VCaP (cell line): Measurements from ENCODE around the gene KIAA1328.
A peak's percentile ranks its signal among the peaks of the same experiment; 100 is the strongest.

Source experiments
- H3K27ac ChIP-seq: fragments of 450-650 bp; 2 replicates; pipeline ENCODE4 v1.5.1; 2017
- CTCF ChIP-seq: fragments of 450-650 bp; conservative IDR thresholded peaks from 2 replicates; pipeline ENCODE4 v1.5.1; 2017; ENCODE audit warnings: mild to moderate bottlenecking, moderate library complexity

The KIAA1328 gene

GRCh38 chr18:37218022-37218590 lies 389.2 kb downstream of the KIAA1328 start:
- no peak for TF ChIP-seq CTCF
- no peak overlapping the region for H3K27ac ChIP-seq

- H3K27ac ChIP-seq, result no peak overlapping the region
- TF ChIP-seq CTCF, result no peak
Measured at GRCh38 chr18:37219257-37219656, 390.3 kb downstream of the KIAA1328 start.

- no peak for TF ChIP-seq CTCF
- H3K27ac ChIP-seq, result no peak overlapping the region
Measured at GRCh38 chr18:37222354-37222998, 393.5 kb downstream of the KIAA1328 start.

GRCh38 chr18:37222999-37223378 lies 394.1 kb downstream of the KIAA1328 start:
- no peak overlapping the region for H3K27ac ChIP-seq
- no peak for TF ChIP-seq CTCF

GRCh38 chr18:37225279-37225678 lies 396.4 kb downstream of the KIAA1328 start:
- TF ChIP-seq CTCF, result no peak
- no peak overlapping the region for H3K27ac ChIP-seq

- peak overlapping the region; percentile 79 for H3K27ac ChIP-seq
- TF ChIP-seq CTCF, result no peak
Measured at GRCh38 chr18:37230768-37231167, 401.8 kb downstream of the KIAA1328 start.

- H3K27ac ChIP-seq, result peak overlapping the region; percentile 79
- no peak for TF ChIP-seq CTCF
Measured at GRCh38 chr18:37231251-37231650, 402.3 kb downstream of the KIAA1328 start.
